Measurements from ENCODE around the gene LY6G5C. TPM values are rescaled to one million over a fixed set of nuclear protein-coding genes. Genes with fewer than 3 reads are reported as not detected.

The LY6G5C gene
- total and polyA plus RNA-seq, 2 of the 13 experiments (the other 11 are each of a cell fraction or from before 2014, with no cell fraction given): 0.33 to 0.55 TPM

DNA sequence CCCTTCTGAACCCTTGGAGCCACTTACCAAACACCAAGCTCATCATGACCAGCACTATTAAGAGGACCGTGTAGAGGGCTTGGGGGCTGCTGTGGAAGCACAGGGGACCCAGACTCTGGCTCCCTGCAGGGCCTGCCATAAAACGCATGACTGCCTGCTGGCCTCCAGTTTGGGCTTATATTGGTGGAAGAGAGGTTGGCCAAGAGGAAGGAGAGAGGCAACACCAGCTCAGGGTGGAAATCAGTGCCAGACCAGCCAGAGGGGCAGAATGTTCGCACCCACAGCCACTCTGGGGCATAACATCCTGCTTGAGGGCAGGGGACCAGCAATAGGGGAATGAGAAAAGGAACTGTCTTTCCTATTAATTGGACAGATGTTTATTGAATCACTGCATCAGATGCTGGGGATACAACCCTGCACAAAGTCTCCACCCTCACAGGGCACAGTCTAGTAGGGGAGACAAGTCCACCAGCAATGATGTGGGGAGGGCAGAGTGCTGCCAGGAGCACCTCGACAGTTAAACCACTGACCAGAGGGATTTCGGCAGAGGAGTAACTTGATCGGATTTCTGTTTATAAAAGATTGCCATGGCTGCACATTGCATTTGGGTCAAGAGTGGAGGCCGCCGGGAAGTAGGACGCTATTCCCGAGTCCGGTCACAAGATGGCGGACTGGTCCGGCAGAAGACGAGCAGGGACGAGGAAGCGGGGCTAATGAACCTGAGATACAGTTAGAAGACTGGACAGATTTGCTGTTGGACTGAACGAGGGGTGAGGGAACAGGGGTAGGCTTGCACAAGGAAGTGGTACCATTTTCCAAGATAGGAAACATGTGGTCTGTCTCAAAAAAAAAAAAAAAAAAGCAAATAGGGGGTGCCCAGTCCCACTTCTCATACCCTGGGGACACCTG is at the start of gene LY6G5C (continued):
- TF ChIP-seq, protein P1, sequence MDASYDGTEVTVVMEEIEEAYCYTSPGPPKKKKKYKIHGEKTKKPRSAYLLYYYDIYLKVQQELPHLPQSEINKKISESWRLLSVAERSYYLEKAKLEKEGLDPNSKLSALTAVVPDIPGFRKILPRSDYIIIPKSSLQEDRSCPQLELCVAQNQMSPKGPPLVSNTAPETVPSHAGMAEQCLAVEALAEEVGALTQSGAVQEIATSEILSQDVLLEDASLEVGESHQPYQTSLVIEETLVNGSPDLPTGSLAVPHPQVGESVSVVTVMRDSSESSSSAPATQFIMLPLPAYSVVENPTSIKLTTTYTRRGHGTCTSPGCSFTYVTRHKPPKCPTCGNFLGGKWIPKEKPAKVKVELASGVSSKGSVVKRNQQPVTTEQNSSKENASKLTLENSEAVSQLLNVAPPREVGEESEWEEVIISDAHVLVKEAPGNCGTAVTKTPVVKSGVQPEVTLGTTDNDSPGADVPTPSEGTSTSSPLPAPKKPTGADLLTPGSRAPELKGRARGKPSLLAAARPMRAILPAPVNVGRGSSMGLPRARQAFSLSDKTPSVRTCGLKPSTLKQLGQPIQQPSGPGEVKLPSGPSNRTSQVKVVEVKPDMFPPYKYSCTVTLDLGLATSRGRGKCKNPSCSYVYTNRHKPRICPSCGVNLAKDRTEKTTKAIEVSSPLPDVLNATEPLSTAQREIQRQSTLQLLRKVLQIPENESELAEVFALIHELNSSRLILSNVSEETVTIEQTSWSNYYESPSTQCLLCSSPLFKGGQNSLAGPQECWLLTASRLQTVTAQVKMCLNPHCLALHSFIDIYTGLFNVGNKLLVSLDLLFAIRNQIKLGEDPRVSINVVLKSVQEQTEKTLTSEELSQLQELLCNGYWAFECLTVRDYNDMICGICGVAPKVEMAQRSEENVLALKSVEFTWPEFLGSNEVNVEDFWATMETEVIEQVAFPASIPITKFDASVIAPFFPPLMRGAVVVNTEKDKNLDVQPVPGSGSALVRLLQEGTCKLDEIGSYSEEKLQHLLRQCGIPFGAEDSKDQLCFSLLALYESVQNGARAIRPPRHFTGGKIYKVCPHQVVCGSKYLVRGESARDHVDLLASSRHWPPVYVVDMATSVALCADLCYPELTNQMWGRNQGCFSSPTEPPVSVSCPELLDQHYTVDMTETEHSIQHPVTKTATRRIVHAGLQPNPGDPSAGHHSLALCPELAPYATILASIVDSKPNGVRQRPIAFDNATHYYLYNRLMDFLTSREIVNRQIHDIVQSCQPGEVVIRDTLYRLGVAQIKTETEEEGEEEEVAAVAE (CRISPR knock-in tag; IDR thresholded peaks at IDR 0.05; ENCODE audit: borderline replicate concordance): 0 out of 2 replicates have a peak, but pooled peaks have one; percentile 32
- TF ChIP-seq IKZF4 (CRISPR knock-in tag; IDR thresholded peaks at IDR 0.05; ENCODE audit: borderline replicate concordance, low read depth, not compliant biosample characterization) (no peak), ZNF292 (CRISPR knock-in tag; IDR thresholded peaks at IDR 0.05; ENCODE audit: borderline replicate concordance, low read depth) (no peak), ZBTB42 (CRISPR knock-in tag; IDR thresholded peaks at IDR 0.05) (no peak), ZNF350 (CRISPR knock-in tag; IDR thresholded peaks at IDR 0.05; ENCODE audit: borderline replicate concordance, low read depth) (no peak; the same call in 1 of the 2 replicates), PHF20 (CRISPR knock-in tag; IDR thresholded peaks at IDR 0.05) (no peak), ZNF670 (CRISPR knock-in tag; IDR thresholded peaks at IDR 0.05; ENCODE audit: borderline replicate concordance) (no peak), KDM4B (CRISPR knock-in tag; IDR thresholded peaks at IDR 0.05) (0 out of 2 replicates have a peak, but pooled peaks have one; percentile 45), KLF11 (CRISPR knock-in tag; IDR thresholded peaks at IDR 0.05) (no peak), ZNF644 (CRISPR knock-in tag; IDR thresholded peaks at IDR 0.05; ENCODE audit: low read depth) (no peak), ZNF570 (CRISPR knock-in tag; IDR thresholded peaks at IDR 0.05; ENCODE audit: borderline replicate concordance) (no peak), KDM3A (CRISPR knock-in tag; IDR thresholded peaks at IDR 0.05; ENCODE audit: low read depth) (peak; percentile 73; the same call in 1 of the 2 replicates), GTF2F1 (IDR thresholded peaks at IDR 0.05; ENCODE audit: low read length) (no peak), IKZF1 (IDR thresholded peaks at IDR 0.05) (no peak)
- TF ChIP-seq, protein P2, sequence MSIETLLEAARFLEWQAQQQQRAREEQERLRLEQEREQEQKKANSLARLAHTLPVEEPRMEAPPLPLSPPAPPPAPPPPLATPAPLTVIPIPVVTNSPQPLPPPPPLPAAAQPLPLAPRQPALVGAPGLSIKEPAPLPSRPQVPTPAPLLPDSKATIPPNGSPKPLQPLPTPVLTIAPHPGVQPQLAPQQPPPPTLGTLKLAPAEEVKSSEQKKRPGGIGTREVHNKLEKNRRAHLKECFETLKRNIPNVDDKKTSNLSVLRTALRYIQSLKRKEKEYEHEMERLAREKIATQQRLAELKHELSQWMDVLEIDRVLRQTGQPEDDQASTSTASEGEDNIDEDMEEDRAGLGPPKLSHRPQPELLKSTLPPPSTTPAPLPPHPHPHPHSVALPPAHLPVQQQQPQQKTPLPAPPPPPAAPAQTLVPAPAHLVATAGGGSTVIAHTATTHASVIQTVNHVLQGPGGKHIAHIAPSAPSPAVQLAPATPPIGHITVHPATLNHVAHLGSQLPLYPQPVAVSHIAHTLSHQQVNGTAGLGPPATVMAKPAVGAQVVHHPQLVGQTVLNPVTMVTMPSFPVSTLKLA (IDR thresholded peaks at IDR 0.05): no peak
- TF ChIP-seq, protein P3, sequence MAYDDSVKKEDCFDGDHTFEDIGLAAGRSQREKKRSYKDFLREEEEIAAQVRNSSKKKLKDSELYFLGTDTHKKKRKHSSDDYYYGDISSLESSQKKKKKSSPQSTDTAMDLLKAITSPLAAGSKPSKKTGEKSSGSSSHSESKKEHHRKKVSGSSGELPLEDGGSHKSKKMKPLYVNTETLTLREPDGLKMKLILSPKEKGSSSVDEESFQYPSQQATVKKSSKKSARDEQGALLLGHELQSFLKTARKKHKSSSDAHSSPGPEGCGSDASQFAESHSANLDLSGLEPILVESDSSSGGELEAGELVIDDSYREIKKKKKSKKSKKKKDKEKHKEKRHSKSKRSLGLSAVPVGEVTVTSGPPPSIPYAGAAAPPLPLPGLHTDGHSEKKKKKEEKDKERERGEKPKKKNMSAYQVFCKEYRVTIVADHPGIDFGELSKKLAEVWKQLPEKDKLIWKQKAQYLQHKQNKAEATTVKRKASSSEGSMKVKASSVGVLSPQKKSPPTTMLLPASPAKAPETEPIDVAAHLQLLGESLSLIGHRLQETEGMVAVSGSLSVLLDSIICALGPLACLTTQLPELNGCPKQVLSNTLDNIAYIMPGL (CRISPR knock-in tag; IDR thresholded peaks at IDR 0.05; ENCODE audit: borderline replicate concordance in 1 of 2, low read depth in 1 of 2): peak; percentile 62 to 83; a peak in 3 of 4 replicates
